ENCODE measurements around the gene SGTA.
"Not testable (repeated sequence)": the region's sequence is repeated elsewhere in the genome, so short reads cannot be mapped to it uniquely, and the experiment has no call there.

Gene SGTA

GRCh38 chr19:2782936-2783780 lies at the start of gene SGTA:
TSS of gene SGTA (minus strand) at chr19:2783273. CDS start at chr19:2769068, 14,205 bp downstream.
- DNase-seq (ENCODE audit: low read depth): peak; percentile 94

- DNase-seq (ENCODE audit: low read depth): no peak
Observed at GRCh38 chr19:2827840-2828489, 44.9 kb upstream of the SGTA start.

GRCh38 chr19:2827022-2827421 lies 43.9 kb upstream of the SGTA start:
- no peak for DNase-seq (ENCODE audit: low read depth)

GRCh38 chr19:2824129-2824528 lies 41.1 kb upstream of the SGTA start:
- no peak for DNase-seq (ENCODE audit: low read depth)

GRCh38 chr19:2823646-2824045 lies 40.6 kb upstream of the SGTA start:
- DNase-seq (ENCODE audit: low read depth): no peak

GRCh38 chr19:2822846-2823245 lies 39.8 kb upstream of the SGTA start:
- no peak for DNase-seq (ENCODE audit: low read depth)

- no peak for DNase-seq (ENCODE audit: low read depth)
Observed at GRCh38 chr19:2820112-2820702, 37.1 kb upstream of the SGTA start.

GRCh38 chr19:2819540-2820111 lies 36.6 kb upstream of the SGTA start, which contains the start of gene ZNF554:
TSS of gene ZNF554 (plus strand) at chr19:2819868. CDS start at chr19:2820072, 204 bp downstream.
- DNase-seq (ENCODE audit: low read depth): peak; percentile 99

GRCh38 chr19:2817237-2817829 lies 34.3 kb upstream of the SGTA start:
- not testable (repeated sequence) for DNase-seq (ENCODE audit: low read depth)

- DNase-seq (ENCODE audit: low read depth): no peak
Observed at GRCh38 chr19:2816641-2817040, 33.6 kb upstream of the SGTA start.

GRCh38 chr19:2815923-2816322 lies 32.9 kb upstream of the SGTA start:
- DNase-seq (ENCODE audit: low read depth): no peak

GRCh38 chr19:2815191-2815614 lies 32.1 kb upstream of the SGTA start:
- no peak for DNase-seq (ENCODE audit: low read depth)

- no peak for DNase-seq (ENCODE audit: low read depth)
Observed at GRCh38 chr19:2814426-2814825, 31.4 kb upstream of the SGTA start.

- DNase-seq (ENCODE audit: low read depth): no peak
Observed at GRCh38 chr19:2813235-2814160, 30.4 kb upstream of the SGTA start.

GRCh38 chr19:2812414-2813234 lies 29.6 kb upstream of the SGTA start:
- no peak for DNase-seq (ENCODE audit: low read depth)

GRCh38 chr19:2811735-2812413 lies 28.8 kb upstream of the SGTA start:
- no peak for DNase-seq (ENCODE audit: low read depth)

GRCh38 chr19:2811221-2811722 lies 28.2 kb upstream of the SGTA start:
- DNase-seq (ENCODE audit: low read depth): no peak

- DNase-seq (ENCODE audit: low read depth): no peak
Observed at GRCh38 chr19:2810141-2811091, 27.3 kb upstream of the SGTA start.

Data from activated T-helper 1 cell treated with Interleukin-2 at 50 U/mL for 16 hours (primary cell).